ENCODE results near the gene SMIM21. TPM values are rescaled to one million over a fixed set of nuclear protein-coding genes. Genes with fewer than 3 reads are reported as not detected.

The SMIM21 gene
- total RNA-seq, 1 experiment from 2014 or later: not detected

DNA sequence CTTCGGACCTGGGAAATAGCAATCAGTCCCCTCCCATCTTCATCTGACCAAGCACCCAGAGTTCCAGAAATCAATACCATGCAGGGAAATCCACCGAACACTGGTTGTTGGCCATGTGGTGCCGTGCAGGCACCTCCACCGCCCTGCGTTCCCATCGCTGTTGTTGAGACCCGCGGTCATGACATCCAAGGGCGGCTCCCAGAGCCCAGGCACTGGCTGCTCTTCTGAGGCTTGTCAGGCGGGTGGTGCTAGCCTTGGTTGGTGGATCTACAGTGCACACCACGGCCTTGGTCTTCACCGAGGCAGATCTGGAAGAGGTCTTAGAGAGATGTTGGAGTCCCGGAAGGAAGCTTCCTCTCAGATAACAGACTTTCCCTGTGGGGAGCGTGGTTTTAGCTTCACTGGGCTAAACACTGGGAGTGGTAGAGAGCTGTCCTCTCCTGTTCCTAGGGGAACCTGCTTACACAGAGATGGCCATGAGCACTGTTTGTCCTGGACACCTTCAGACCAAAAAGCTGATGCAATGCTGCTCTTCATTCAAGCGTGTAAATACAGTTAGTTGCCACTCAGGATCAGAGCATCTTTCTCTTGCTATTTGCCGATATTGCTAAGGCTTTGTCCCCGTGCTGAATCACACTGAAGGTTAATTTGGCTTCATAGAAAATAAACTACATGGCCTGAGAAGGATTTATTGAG, 58.3 kb downstream of the SMIM21 start:
- Mint-ChIP-seq H3K4me1 (ENCODE audit: low read depth, unreplicated experiment) (no peaks in the 10 kb centered on the region), H3K36me3 (ENCODE audit: insufficient read depth, unreplicated experiment) (no peaks in the 10 kb centered on the region), H3K27me3 (ENCODE audit: unreplicated experiment) (peaks cover 12% of the 10 kb centered on the region), H3K4me3 (ENCODE audit: low read depth, unreplicated experiment) (no peak overlapping the region), H3K9me3 (ENCODE audit: low read depth, unreplicated experiment) (peaks cover 6% of the 10 kb centered on the region), H3K27ac (ENCODE audit: unreplicated experiment) (no peak overlapping the region)
- intact Hi-C loops (cut with micrococcal nuclease; ENCODE audit: unreplicated experiment): no loop called here
- TF ChIP-seq, protein P1, sequence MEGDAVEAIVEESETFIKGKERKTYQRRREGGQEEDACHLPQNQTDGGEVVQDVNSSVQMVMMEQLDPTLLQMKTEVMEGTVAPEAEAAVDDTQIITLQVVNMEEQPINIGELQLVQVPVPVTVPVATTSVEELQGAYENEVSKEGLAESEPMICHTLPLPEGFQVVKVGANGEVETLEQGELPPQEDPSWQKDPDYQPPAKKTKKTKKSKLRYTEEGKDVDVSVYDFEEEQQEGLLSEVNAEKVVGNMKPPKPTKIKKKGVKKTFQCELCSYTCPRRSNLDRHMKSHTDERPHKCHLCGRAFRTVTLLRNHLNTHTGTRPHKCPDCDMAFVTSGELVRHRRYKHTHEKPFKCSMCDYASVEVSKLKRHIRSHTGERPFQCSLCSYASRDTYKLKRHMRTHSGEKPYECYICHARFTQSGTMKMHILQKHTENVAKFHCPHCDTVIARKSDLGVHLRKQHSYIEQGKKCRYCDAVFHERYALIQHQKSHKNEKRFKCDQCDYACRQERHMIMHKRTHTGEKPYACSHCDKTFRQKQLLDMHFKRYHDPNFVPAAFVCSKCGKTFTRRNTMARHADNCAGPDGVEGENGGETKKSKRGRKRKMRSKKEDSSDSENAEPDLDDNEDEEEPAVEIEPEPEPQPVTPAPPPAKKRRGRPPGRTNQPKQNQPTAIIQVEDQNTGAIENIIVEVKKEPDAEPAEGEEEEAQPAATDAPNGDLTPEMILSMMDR (IDR thresholded peaks at IDR 0.05; ENCODE audit: unreplicated experiment): no peak
- DNase-seq: no peak
- BruUV-seq (replicated peaks): no TSS peak
- CTCF ChIA-PET: no interaction called here

DNA sequence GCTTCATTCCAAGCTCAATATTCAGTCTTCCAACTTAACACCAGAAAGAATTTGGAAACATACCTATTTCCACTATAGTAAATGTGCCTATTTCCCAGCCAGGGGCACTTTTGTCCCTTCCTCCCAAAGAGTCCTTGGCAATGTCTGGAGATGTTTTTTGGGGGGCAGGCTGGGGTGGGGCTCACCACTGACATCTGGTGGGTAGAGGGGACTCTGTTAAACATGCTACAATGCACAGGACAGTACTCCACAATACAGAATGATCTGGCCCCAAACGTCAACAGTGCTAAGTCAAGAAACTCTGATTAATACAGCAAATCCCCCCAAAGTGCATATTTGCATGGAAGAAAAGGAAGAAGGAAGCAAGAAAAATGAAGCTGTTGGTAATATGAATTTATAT, 61.7 kb downstream of the SMIM21 start:
- H3K4me3 Mint-ChIP-seq (ENCODE audit: low read depth, unreplicated experiment): no peak overlapping the region
- TF ChIP-seq, protein P1 (IDR thresholded peaks at IDR 0.05; ENCODE audit: unreplicated experiment): no peak
- H3K9me3 Mint-ChIP-seq (ENCODE audit: low read depth, unreplicated experiment): peaks cover 3% of the 10 kb centered on the region
- H3K36me3 Mint-ChIP-seq (ENCODE audit: insufficient read depth, unreplicated experiment): no peaks in the 10 kb centered on the region
- CTCF ChIA-PET: no interaction called here
- no peak overlapping the region for H3K27ac Mint-ChIP-seq (ENCODE audit: unreplicated experiment)
- intact Hi-C loops (cut with micrococcal nuclease; ENCODE audit: unreplicated experiment): no loop called here
- H3K4me1 Mint-ChIP-seq (ENCODE audit: low read depth, unreplicated experiment): no peaks in the 10 kb centered on the region
- no peak for DNase-seq
- BruUV-seq (replicated peaks): no TSS peak
- peaks cover 12% of the 10 kb centered on the region for H3K27me3 Mint-ChIP-seq (ENCODE audit: unreplicated experiment)

DNA sequence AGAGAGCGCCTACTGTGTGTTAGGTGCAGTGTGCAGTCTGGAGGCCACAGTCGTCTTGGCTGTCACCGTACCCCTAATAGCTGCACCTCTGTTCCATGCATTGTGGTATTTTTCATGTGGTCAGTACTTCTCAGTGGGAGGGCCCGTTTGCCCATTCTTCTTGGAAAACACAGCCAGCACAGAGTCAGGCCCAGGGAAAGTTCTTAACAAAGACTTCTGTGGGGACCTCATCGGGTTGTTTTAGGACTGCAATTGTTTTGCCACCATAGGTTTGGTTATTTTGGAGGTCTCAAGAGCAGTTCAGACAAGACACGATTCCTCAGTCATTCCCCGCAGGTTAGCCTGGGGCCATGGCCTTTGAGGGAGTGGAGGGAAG, 62.3 kb downstream of the SMIM21 start:
- TF ChIP-seq, protein P1 (IDR thresholded peaks at IDR 0.05; ENCODE audit: unreplicated experiment): no peak
- H3K4me1 Mint-ChIP-seq (ENCODE audit: low read depth, unreplicated experiment): no peaks in the 10 kb centered on the region
- intact Hi-C loops (cut with micrococcal nuclease; ENCODE audit: unreplicated experiment): no loop called here
- peaks cover 3% of the 10 kb centered on the region for H3K9me3 Mint-ChIP-seq (ENCODE audit: low read depth, unreplicated experiment)
- H3K27ac Mint-ChIP-seq (ENCODE audit: unreplicated experiment): no peak overlapping the region
- CTCF ChIA-PET: no interaction called here
- DNase-seq: no peak
- H3K4me3 Mint-ChIP-seq (ENCODE audit: low read depth, unreplicated experiment): no peak overlapping the region
- H3K36me3 Mint-ChIP-seq (ENCODE audit: insufficient read depth, unreplicated experiment): no peaks in the 10 kb centered on the region
- no TSS peak for BruUV-seq (replicated peaks)
- peaks cover 12% of the 10 kb centered on the region for H3K27me3 Mint-ChIP-seq (ENCODE audit: unreplicated experiment)

DNA sequence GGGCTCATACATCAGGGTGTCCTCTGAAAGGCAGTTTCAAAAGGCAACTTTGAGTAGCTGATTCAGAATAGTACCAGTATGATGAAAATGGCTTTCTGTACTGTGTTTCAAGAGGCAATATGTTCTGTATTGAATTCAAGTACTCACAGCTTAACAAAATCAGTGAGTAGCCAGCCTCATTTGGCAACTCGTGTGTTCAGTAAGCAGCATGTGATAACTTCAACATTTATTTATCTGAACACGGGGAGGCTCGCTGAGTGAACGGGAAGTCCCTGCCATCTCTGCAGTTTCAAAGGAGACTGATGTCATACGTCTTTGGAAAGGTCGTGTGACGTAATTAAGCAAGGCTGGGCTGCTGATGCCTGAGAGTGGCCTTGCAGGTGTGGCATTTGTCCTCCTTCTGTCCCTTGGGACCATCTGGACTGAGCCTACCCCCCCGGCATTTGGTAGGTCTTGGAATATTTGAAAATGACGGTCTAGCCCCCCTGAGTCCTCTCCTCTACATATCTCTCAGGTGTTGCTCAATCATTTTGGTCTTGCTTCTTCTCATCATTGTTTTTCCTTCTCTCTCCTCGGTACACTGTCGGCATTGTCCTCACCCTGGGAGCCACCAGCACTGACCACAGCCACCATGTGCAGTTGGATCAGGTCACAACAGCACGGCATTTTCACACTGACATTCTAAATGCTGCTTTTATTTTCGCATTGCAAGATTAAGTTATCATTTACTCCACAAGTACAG, 62.8 kb downstream of the SMIM21 start:
- Mint-ChIP-seq H3K27ac (ENCODE audit: unreplicated experiment) (no peak overlapping the region), H3K4me1 (ENCODE audit: low read depth, unreplicated experiment) (no peaks in the 10 kb centered on the region), H3K4me3 (ENCODE audit: low read depth, unreplicated experiment) (no peak overlapping the region), H3K36me3 (ENCODE audit: insufficient read depth, unreplicated experiment) (no peaks in the 10 kb centered on the region), H3K9me3 (ENCODE audit: low read depth, unreplicated experiment) (peaks cover 3% of the 10 kb centered on the region), H3K27me3 (ENCODE audit: unreplicated experiment) (peaks cover 17% of the 10 kb centered on the region)
- intact Hi-C loops (cut with micrococcal nuclease; ENCODE audit: unreplicated experiment): no loop called here
- BruUV-seq (replicated peaks): no TSS peak
- DNase-seq: no peak
- TF ChIP-seq, protein P1 (IDR thresholded peaks at IDR 0.05; ENCODE audit: unreplicated experiment): no peak
- CTCF ChIA-PET: no interaction called here
